GM12864 (cell line): Measurements from ENCODE around the gene PRR16.

ENCODE experiments used
- DNase-seq: peaks from one replicate; pipeline ENCODE4 v3.0.0-alpha.2; 2011; ENCODE audit warnings: low read depth
- H3K4me3 ChIP-seq: 2 replicates; pipeline ENCODE4 v1.5.1; 2011; ENCODE audit warnings: mild to moderate bottlenecking, low read depth, low read length, control low read depth
- CTCF ChIP-seq: IDR thresholded peaks from 2 replicates; pipeline ENCODE4 v1.5.1; 2011; ENCODE audit warnings: low read depth, mild to moderate bottlenecking, moderate library complexity, low read length, control low read depth, inconsistent platforms; ENCODE audit errors: missing control alignments

The PRR16 gene

GRCh38 chr5:120529386-120529785, 65.3 kb downstream of the PRR16 start:
- DNase-seq = no peak
- H3K4me3 ChIP-seq = no peak overlapping the region
- TF ChIP-seq CTCF = no peak

GRCh38 chr5:120531215-120531614, 67.1 kb downstream of the PRR16 start:
- no peak for DNase-seq
- no peak for TF ChIP-seq CTCF
- H3K4me3 ChIP-seq = no peak overlapping the region

- no peak overlapping the region for H3K4me3 ChIP-seq
- no peak for DNase-seq
- TF ChIP-seq CTCF = peak; percentile 28
Measured at GRCh38 chr5:120532835-120533234, 68.7 kb downstream of the PRR16 start.

GRCh38 chr5:120533581-120533980, 69.5 kb downstream of the PRR16 start:
- DNase-seq = no peak
- TF ChIP-seq CTCF = no peak

GRCh38 chr5:120535900-120536299, 71.8 kb downstream of the PRR16 start:
- H3K4me3 ChIP-seq = no peak overlapping the region
- TF ChIP-seq CTCF = no peak

More at GRCh38 chr5:120533581-120533980, 69.5 kb downstream of the PRR16 start:
- no peak overlapping the region for H3K4me3 ChIP-seq

GRCh38 chr5:120538149-120538548, 74.0 kb downstream of the PRR16 start:
- DNase-seq = no peak
- TF ChIP-seq CTCF = no peak

More at GRCh38 chr5:120535900-120536299, 71.8 kb downstream of the PRR16 start:
- no peak for DNase-seq

GRCh38 chr5:120538644-120539043, 74.5 kb downstream of the PRR16 start:
- no peak for DNase-seq
- no peak for TF ChIP-seq CTCF

More at GRCh38 chr5:120538149-120538548, 74.0 kb downstream of the PRR16 start:
- no peak overlapping the region for H3K4me3 ChIP-seq

More at GRCh38 chr5:120538644-120539043, 74.5 kb downstream of the PRR16 start:
- no peak overlapping the region for H3K4me3 ChIP-seq
